ENCODE results near the gene BLACAT1. TPM values are rescaled to one million over a fixed set of nuclear protein-coding genes. Genes with fewer than 3 reads are reported as not detected.

BLACAT1 gene
- total and polyA plus RNA-seq, 9 of the 15 experiments (the other 6 are each of a cell fraction or from before 2014, with no cell fraction given) = 0.10 to 5.9 (median 0.73) TPM

DNA sequence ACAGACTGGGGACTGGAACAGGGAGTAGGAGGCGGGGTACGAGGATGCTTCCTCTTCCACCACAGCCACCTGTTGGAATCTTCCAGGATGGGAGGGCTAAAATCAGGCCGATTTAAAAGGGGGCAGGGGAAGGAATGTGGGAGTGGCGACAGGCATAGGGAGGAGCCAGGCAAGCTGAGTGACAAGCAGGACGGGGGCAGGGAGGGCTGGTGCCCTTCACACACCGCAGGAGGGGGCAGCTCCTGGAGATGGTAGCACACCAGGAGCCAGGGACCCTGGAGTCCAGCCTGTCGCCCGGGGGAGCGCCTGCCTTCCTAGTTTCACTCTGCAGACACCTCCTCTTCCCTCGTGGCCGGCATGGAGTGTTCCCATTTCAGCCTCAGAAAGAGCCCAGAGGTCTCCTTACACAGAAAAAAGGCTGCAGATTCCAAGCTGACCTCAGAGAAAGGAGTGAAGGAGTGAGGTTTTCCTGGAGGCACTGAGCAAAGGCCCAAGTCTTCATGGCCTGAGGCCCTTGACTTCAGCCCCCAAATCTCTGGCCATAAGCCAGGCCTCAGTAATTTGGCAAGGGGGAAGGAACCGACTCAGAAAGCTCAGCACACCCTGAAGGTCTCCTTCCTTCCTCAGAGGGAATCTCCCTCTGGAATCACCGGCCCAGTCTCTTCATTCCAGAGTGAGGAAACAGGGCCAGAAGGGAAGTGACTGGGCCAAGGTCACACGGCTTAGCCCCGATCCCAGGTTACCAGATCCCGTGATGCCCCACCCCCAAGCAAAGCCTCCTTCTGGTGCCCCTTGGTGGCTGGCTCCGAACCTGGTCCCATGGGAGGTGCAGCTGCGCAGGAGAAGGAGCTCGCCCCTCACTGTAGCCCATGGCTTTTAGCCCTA, 8.1 kb downstream of the BLACAT1 start (continued):
- TF ChIP-seq, protein P1, sequence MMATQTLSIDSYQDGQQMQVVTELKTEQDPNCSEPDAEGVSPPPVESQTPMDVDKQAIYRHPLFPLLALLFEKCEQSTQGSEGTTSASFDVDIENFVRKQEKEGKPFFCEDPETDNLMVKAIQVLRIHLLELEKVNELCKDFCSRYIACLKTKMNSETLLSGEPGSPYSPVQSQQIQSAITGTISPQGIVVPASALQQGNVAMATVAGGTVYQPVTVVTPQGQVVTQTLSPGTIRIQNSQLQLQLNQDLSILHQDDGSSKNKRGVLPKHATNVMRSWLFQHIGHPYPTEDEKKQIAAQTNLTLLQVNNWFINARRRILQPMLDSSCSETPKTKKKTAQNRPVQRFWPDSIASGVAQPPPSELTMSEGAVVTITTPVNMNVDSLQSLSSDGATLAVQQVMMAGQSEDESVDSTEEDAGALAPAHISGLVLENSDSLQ (IDR thresholded peaks at IDR 0.05) = peak; percentile 95
- 0 out of 2 replicates have a peak, but pooled peaks have one; percentile 23 for TF ChIP-seq ESRRA (IDR thresholded peaks at IDR 0.05; ENCODE audit: borderline replicate concordance, low read depth)
- peak; percentile 26; the same call in 1 of the 2 replicates for TF ChIP-seq SPI1 (IDR thresholded peaks at IDR 0.05; ENCODE audit: borderline replicate concordance, low read depth, low read length)
- no peak for TF ChIP-seq SMC3 (conservative IDR thresholded peaks at IDR 0.05; ENCODE audit: insufficient read depth, low read depth, low read length)

DNA sequence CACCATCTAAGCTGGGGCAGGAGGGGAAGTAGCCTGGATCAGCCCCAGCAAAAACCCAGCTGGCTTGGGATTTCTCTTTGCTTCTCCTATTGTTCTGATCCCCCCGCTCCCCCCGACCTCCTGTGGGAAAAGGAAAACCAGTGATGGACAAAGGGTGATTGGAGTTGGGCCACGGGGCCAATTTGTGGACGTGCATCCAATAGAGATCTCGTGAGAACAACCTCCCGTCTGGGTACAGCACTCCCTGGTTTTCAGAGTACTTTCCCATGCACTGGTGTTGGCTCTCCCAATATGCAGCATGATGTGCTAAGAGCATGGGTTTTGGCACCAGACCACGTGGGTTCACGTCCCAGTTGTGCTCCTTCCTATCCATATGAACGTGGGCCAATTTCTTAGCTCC, 9.0 kb downstream of the BLACAT1 start:
- in situ Hi-C loops (cut with MboI) = no loop called here
- CTCF ChIA-PET (ENCODE audit: low intra/inter-chr PET ratio) = no interaction called here
- FAIRE-seq = no peak

More for the DNA sequence above, 9.0 kb downstream of the BLACAT1 start:
- ATAC-seq = no peak
- Histone ChIP-seq H4K20me1 (replicated peaks; ENCODE audit: control insufficient read depth, insufficient read depth, low read length) (no peaks in the 10 kb centered on the region), H3K4me2 (ENCODE audit: insufficient read depth, low read length) (no peak overlapping the region), H3K9me1 (ENCODE audit: control insufficient read depth, insufficient read depth, low read length) (no peaks in the 10 kb centered on the region), H2AFZ (ENCODE audit: low read depth, low read length) (no peak overlapping the region), H3K36me3 (ENCODE audit: control insufficient read depth, insufficient read depth, low read length) (no peaks in the 10 kb centered on the region), H3K79me2 (ENCODE audit: control insufficient read depth, insufficient read depth, low read length) (peaks cover 10% of the 10 kb centered on the region; the same call in 2 of the 3 replicates), H3K9ac (ENCODE audit: insufficient read depth in 1 of 2, low read depth in 2 of 2, low read length in 2 of 2) (no peak overlapping the region; a peak in 1 of 4 replicates), H3K27ac (ENCODE audit: extremely low read depth, low read depth, low read length) (no peak overlapping the region), H3K4me1 (replicated peaks in 1 of 2; ENCODE audit: control insufficient read depth in 2 of 2, insufficient read depth in 2 of 2, low read length in 2 of 2) (peaks cover 45 to 50% of the 10 kb centered on the region in 2 experiments; a peak in 4 of 5 replicates), H3K27me3 (ENCODE audit: control insufficient read depth in 2 of 2, insufficient read depth in 2 of 2, low read length in 2 of 2) (no peaks in the 10 kb centered on the region), H3K4me3 (no peak overlapping the region), H3K9me3 (replicated peaks; ENCODE audit: control insufficient read depth, insufficient read depth, low read depth, low read length) (no peaks in the 10 kb centered on the region)
- TF ChIP-seq PRPF4 (IDR thresholded peaks at IDR 0.05; ENCODE audit: insufficient read depth, low read depth, low read length, poor library complexity, severe bottlenecking) = no peak
- no peak for TF ChIP-seq POLR2H (tag; IDR thresholded peaks at IDR 0.05; ENCODE audit: low read depth)
- TF ChIP-seq, protein P2, sequence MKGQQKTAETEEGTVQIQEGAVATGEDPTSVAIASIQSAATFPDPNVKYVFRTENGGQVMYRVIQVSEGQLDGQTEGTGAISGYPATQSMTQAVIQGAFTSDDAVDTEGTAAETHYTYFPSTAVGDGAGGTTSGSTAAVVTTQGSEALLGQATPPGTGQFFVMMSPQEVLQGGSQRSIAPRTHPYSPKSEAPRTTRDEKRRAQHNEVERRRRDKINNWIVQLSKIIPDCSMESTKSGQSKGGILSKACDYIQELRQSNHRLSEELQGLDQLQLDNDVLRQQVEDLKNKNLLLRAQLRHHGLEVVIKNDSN (CRISPR knock-in tag; IDR thresholded peaks at IDR 0.05) = 0 out of 2 replicates have a peak, but pooled peaks have one; percentile 23
- TF ChIP-seq ZNF431 (CRISPR knock-in tag; IDR thresholded peaks at IDR 0.05) = no peak
- no peak for TF ChIP-seq E2F3 (CRISPR knock-in tag; IDR thresholded peaks at IDR 0.05)
- TF ChIP-seq RBFOX2 (IDR thresholded peaks at IDR 0.05; ENCODE audit: low read depth, low read length) = no peak
- TF ChIP-seq CEBPG (CRISPR knock-in tag; IDR thresholded peaks at IDR 0.05) = no peak
- TF ChIP-seq CEBPG (tag; conservative IDR thresholded peaks at IDR 0.05 in 1 of 2, IDR thresholded peaks at IDR 0.05 in 1 of 2) = no peak
- intact Hi-C loops (cut with micrococcal nuclease) = no loop called here
- whole genome bisulfite sequencing (ENCODE audit: insufficient coverage, low coverage, missing lambda C conversion rate) = 50% methylated on average over 9 of the region's 9 CpGs
- no TSS peak for BruUV-seq (replicated peaks)
- POLR2A ChIA-PET = interaction anchor here (0.7 to 0.8 kb wide), 2 partner anchors 8 to 20 kb away, joined by 3 to 6 read pairs; no protein-coding TSS in a partner anchor
- no peak for DNase-seq (ENCODE audit: extremely low read depth in 1 of 4, low spot score in 3 of 4)
